Left kidney (tissue), 2 donors: ENCODE data around the gene SH2D3A. TPM values are rescaled to one million over a fixed set of nuclear protein-coding genes. Genes with fewer than 3 reads are reported as not detected.

ENCODE experiments used
- DNase-seq: peaks from one replicate; pipeline ENCODE4 v3.0.0-alpha.2; 2013
- polyA plus RNA-seq: library from polyadenylated mRNA; unstranded; fragments of 120-200 nt; gene quantifications from one replicate; pipeline ENCODE4 v1.2.1, GENCODE V29; 2013; ENCODE audit not compliant: insufficient read length

Gene SH2D3A
- polyA plus RNA-seq, 1 donor, result 6.2 TPM

GRCh38 chr19:6708346-6708745 lies 58.9 kb downstream of the SH2D3A start:
- DNase-seq, result no peak

- no peak for DNase-seq
These were observed 59.6 kb downstream of the SH2D3A start for GRCh38 chr19:6707658-6708018.

- no peak for DNase-seq
These were observed 60.1 kb downstream of the SH2D3A start for GRCh38 chr19:6707011-6707657.

- no peak for DNase-seq
These were observed 60.6 kb downstream of the SH2D3A start for GRCh38 chr19:6706633-6706958.

GRCh38 chr19:6705931-6706632 lies 61.2 kb downstream of the SH2D3A start:
- no peak for DNase-seq

Other genes with a start within 250 kb of the SH2D3A start
- 0.20 TPM for gene TNFSF9, start 236.4 kb downstream of the SH2D3A start, polyA plus RNA-seq
- not detected for gene CD70, start 176.3 kb downstream of the SH2D3A start, polyA plus RNA-seq
- gene TNFSF14, start 97.3 kb downstream of the SH2D3A start, polyA plus RNA-seq, result 0.07 TPM
- 19.4 TPM for gene C3, start 46.8 kb downstream of the SH2D3A start, polyA plus RNA-seq
- gene GPR108, start 29.9 kb downstream of the SH2D3A start, polyA plus RNA-seq, result 62.3 TPM
- 48.7 TPM for gene TRIP10, start 27.8 kb downstream of the SH2D3A start, polyA plus RNA-seq
- 1.5 TPM for gene VAV1, start 5.3 kb upstream of the SH2D3A start, polyA plus RNA-seq
- gene ADGRE1, start 120.1 kb upstream of the SH2D3A start, polyA plus RNA-seq, result 0.05 TPM